Measurements from ENCODE around the gene CENPF.

- TF ChIP-seq TAF1 (IDR thresholded peaks at IDR 0.05; ENCODE audit: low read depth) (no peak), EZH2 (IDR thresholded peaks at IDR 0.05; ENCODE audit: borderline replicate concordance, insufficient read depth, low read length, poor library complexity, severe bottlenecking) (no peak), CTCF (IDR thresholded peaks at IDR 0.05; ENCODE audit: poor library complexity, severe bottlenecking) (no peak), EP300 (conservative IDR thresholded peaks at IDR 0.05; ENCODE audit: poor library complexity, severe bottlenecking) (no peak), RAD21 (conservative IDR thresholded peaks at IDR 0.05) (no peak), POLR2AphosphoS5 (IDR thresholded peaks at IDR 0.05) (no peak), MXI1 (conservative IDR thresholded peaks at IDR 0.05; ENCODE audit: poor library complexity, severe bottlenecking) (no peak)
- TF ChIP-seq, protein P1, sequence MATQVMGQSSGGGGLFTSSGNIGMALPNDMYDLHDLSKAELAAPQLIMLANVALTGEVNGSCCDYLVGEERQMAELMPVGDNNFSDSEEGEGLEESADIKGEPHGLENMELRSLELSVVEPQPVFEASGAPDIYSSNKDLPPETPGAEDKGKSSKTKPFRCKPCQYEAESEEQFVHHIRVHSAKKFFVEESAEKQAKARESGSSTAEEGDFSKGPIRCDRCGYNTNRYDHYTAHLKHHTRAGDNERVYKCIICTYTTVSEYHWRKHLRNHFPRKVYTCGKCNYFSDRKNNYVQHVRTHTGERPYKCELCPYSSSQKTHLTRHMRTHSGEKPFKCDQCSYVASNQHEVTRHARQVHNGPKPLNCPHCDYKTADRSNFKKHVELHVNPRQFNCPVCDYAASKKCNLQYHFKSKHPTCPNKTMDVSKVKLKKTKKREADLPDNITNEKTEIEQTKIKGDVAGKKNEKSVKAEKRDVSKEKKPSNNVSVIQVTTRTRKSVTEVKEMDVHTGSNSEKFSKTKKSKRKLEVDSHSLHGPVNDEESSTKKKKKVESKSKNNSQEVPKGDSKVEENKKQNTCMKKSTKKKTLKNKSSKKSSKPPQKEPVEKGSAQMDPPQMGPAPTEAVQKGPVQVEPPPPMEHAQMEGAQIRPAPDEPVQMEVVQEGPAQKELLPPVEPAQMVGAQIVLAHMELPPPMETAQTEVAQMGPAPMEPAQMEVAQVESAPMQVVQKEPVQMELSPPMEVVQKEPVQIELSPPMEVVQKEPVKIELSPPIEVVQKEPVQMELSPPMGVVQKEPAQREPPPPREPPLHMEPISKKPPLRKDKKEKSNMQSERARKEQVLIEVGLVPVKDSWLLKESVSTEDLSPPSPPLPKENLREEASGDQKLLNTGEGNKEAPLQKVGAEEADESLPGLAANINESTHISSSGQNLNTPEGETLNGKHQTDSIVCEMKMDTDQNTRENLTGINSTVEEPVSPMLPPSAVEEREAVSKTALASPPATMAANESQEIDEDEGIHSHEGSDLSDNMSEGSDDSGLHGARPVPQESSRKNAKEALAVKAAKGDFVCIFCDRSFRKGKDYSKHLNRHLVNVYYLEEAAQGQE (IDR thresholded peaks at IDR 0.05; ENCODE audit: borderline replicate concordance) = no peak
Observed at GRCh38 chr1:214615871-214616270, 12.9 kb downstream of the CENPF start.

Data from neural cell (in vitro differentiated cells).